HG03039 (cell line): ENCODE data around the gene ACTL9.
"Not testable (repeated sequence)": the region's sequence is repeated elsewhere in the genome, so short reads cannot be mapped to it uniquely, and the experiment has no call there.

Experiments used
- ATAC-seq: cut with Tn5 transposase; IDR thresholded peaks from one replicate; pipeline ENCODE4 v1.9.1; 2021; ENCODE audit warnings: mild to moderate bottlenecking, moderate library complexity; ENCODE audit not compliant: unreplicated experiment

The ACTL9 gene

GRCh38 chr19:8698433-8699063 lies at the start of gene ACTL9:
ACTL9 (minus strand) TSS chr19:8698795; CDS start chr19:8698701, 94 bp downstream.
- ATAC-seq = no peak

GRCh38 chr19:8739291-8740065 lies 40.9 kb upstream of the ACTL9 start:
- ATAC-seq = not testable (repeated sequence)

GRCh38 chr19:8738377-8738776 lies 39.8 kb upstream of the ACTL9 start:
- ATAC-seq = no peak

GRCh38 chr19:8731428-8732169 lies 33.0 kb upstream of the ACTL9 start:
- no peak for ATAC-seq

- ATAC-seq = no peak
These were observed 25.7 kb upstream of the ACTL9 start for GRCh38 chr19:8724276-8724675.

GRCh38 chr19:8722032-8722431 lies 23.4 kb upstream of the ACTL9 start:
- ATAC-seq = no peak

- ATAC-seq = no peak
These were observed 22.7 kb upstream of the ACTL9 start, which contains the start of gene OR2Z1 for GRCh38 chr19:8721334-8721733. OR2Z1 (plus strand) TSS chr19:8721634; CDS start chr19:8731029, 9,395 bp downstream.

GRCh38 chr19:8710337-8710736 lies 11.7 kb upstream of the ACTL9 start:
- not testable (repeated sequence) for ATAC-seq

GRCh38 chr19:8705742-8706141 lies 7.1 kb upstream of the ACTL9 start:
- no peak for ATAC-seq

GRCh38 chr19:8705304-8705703 lies 6.7 kb upstream of the ACTL9 start:
- not testable (repeated sequence) for ATAC-seq

GRCh38 chr19:8703223-8703622 lies 4.6 kb upstream of the ACTL9 start:
- ATAC-seq = no peak

GRCh38 chr19:8702350-8702749 lies 3.8 kb upstream of the ACTL9 start:
- ATAC-seq = no peak

- ATAC-seq = no peak
These were observed 2.4 kb upstream of the ACTL9 start for GRCh38 chr19:8700956-8701355.

GRCh38 chr19:8699908-8700307 lies 1.3 kb upstream of the ACTL9 start:
- ATAC-seq = no peak

GRCh38 chr19:8697671-8698432 lies 743 bp downstream of the ACTL9 start:
- ATAC-seq = no peak

GRCh38 chr19:8696993-8697392 lies 1.6 kb downstream of the ACTL9 start:
- ATAC-seq = no peak

GRCh38 chr19:8695911-8696310 lies 2.7 kb downstream of the ACTL9 start:
- ATAC-seq = no peak

- ATAC-seq = no peak
These were observed 3.1 kb downstream of the ACTL9 start for GRCh38 chr19:8695501-8695900.

GRCh38 chr19:8690753-8691539 lies 7.6 kb downstream of the ACTL9 start:
- no peak for ATAC-seq

- ATAC-seq = no peak
These were observed 9.7 kb downstream of the ACTL9 start for GRCh38 chr19:8688930-8689329.
